ENCODE data around the gene NGRN. TPM values are rescaled to one million over a fixed set of nuclear protein-coding genes. Genes with fewer than 3 reads are reported as not detected.
A peak's percentile ranks its signal among the peaks of the same experiment; 100 is the strongest.

NGRN gene
- total and polyA plus RNA-seq, 2 of the 4 experiments (the other 2 are of a cell fraction) = 39.6 to 46.2 TPM

- peak overlapping the region; percentile 96 for H3K27ac ChIP-seq (ENCODE audit: insufficient read depth, low read length)
- peak overlapping the region; percentile 90 for H3K4me3 ChIP-seq (ENCODE audit: insufficient read depth, low read depth, low read length)
- peak overlapping the region; percentile 90 for H3K4me2 ChIP-seq (ENCODE audit: low read depth, low read length)
- no peak overlapping the region for H2BK20ac ChIP-seq (ENCODE audit: low read depth, low read length)
- WGBS, 2 experiments (ENCODE audit: extremely low coverage in 2 of 2, insufficient read length in 1 of 2) = 0% methylated on average over 1 of the region's 16 CpGs; no CpG with 5 or more reads in 1 of the 2 experiments
- TSS peak; percentile 75 for BruUV-seq (replicated peaks)
- dilution Hi-C loops (cut with HindIII; ENCODE audit: low sequenced_read_pairs, unreplicated experiment) = no loop called here
- peak overlapping the region; percentile 85 for H3K56ac ChIP-seq (ENCODE audit: extremely low read depth, insufficient read depth, low read length)
- H2AFZ ChIP-seq (replicated peaks; ENCODE audit: low read length, poor library complexity) = peak overlapping the region; percentile 97
- H3K4ac ChIP-seq (ENCODE audit: low read depth, low read length) = peak overlapping the region; percentile 96
- TF ChIP-seq RCOR1 (IDR thresholded peaks at IDR 0.05; ENCODE audit: insufficient replicate concordance, low read length) = no peak
- TF ChIP-seq CEBPB (IDR thresholded peaks at IDR 0.05; ENCODE audit: low read depth, low read length) = peak; percentile 55
- peaks cover 41% of the 10 kb centered on the region for H4K20me1 ChIP-seq (ENCODE audit: insufficient read depth, low read length)
- peak overlapping the region; percentile 96 to 100 for H4K8ac ChIP-seq (ENCODE audit: low read depth in 2 of 2, low read length in 2 of 2)
- H3K9ac ChIP-seq (ENCODE audit: low read depth, low read length) = peak overlapping the region; percentile 98
- peak overlapping the region; percentile 91 for H2BK5ac ChIP-seq (ENCODE audit: low read depth, low read length, poor library complexity, severe bottlenecking)
- H2AK5ac ChIP-seq (ENCODE audit: low read depth, low read length) = peak overlapping the region; percentile 61; the same call in 1 of the 2 replicates
- ATAC-seq (ENCODE audit: low read depth) (peak; percentile 40), DNase-seq (peak; percentile 4)
- peaks cover 22 to 64% of the 10 kb centered on the region in 2 experiments for H3K79me1 ChIP-seq (ENCODE audit: low read depth in 1 of 2, low read length in 2 of 2)
- no peaks in the 10 kb centered on the region for H3K27me3 ChIP-seq (ENCODE audit: control insufficient read depth, insufficient read depth, low read length)
- no peak overlapping the region for H2BK15ac ChIP-seq (ENCODE audit: low read depth, low read length)
- intact Hi-C loops (cut with micrococcal nuclease) = no loop called here
- peak overlapping the region; percentile 95 for H3K23ac ChIP-seq (ENCODE audit: low read depth, low read length)
- H4K91ac ChIP-seq (ENCODE audit: insufficient read depth, low read depth, low read length) = peak overlapping the region; percentile 88
- H3K14ac ChIP-seq (replicated peaks; ENCODE audit: low read depth, low read length) = peak overlapping the region; percentile 95
- peak overlapping the region; percentile 50; the same call in 1 of the 2 replicates for H2BK120ac ChIP-seq (ENCODE audit: low read depth, low read length)
- peaks cover 14% of the 10 kb centered on the region for H3K9me1 ChIP-seq (ENCODE audit: insufficient read depth, low read length)
- H3K9me3 ChIP-seq (ENCODE audit: control insufficient read depth, insufficient read depth, low read length) = no peaks in the 10 kb centered on the region
- peak overlapping the region; percentile 96 for H2AK9ac ChIP-seq (replicated peaks; ENCODE audit: low read depth, low read length, poor library complexity)
- peaks cover 7% of the 10 kb centered on the region for H3K4me1 ChIP-seq (ENCODE audit: control insufficient read depth, insufficient read depth, low read length)
- peak overlapping the region; percentile 50 for H3K18ac ChIP-seq (ENCODE audit: low read depth, low read length)
- CTCF ChIA-PET = no interaction called here
- in situ Hi-C loops (cut with MboI; ENCODE audit: low sequenced_read_pairs) = no loop called here
- H3K36me3 ChIP-seq (ENCODE audit: control insufficient read depth, insufficient read depth, low read length) = peaks cover 8% of the 10 kb centered on the region
- peak overlapping the region; percentile 87 for H4K5ac ChIP-seq (ENCODE audit: low read depth, low read length)
- POLR2A ChIA-PET (ENCODE audit: unreplicated experiment) = interaction anchor here (0.6 kb wide), 2 partner anchors 49 to 139 kb away, joined by 7 to 13 read pairs; no protein-coding TSS in a partner anchor
Observed at GRCh38 chr15:90266061-90266431, 574 bp downstream of the NGRN start.
